Fibroblast of mammary gland (primary cell): ENCODE results near the gene ARL5C.

ENCODE experiments used
- DNase-seq: peaks from one replicate; pipeline ENCODE4 v3.0.0-alpha.2; 2010; ENCODE audit warnings: low read depth
- H3K4me3 ChIP-seq: 2 replicates; pipeline ENCODE4 v1.5.1; 2011; ENCODE audit warnings: low read depth, mild to moderate bottlenecking, low read length, moderate library complexity; ENCODE audit not compliant: control insufficient read depth
- CTCF ChIP-seq: conservative IDR thresholded peaks from 2 replicates; pipeline ENCODE4 v1.5.1; 2011; ENCODE audit warnings: low read depth, low read length, inconsistent platforms; ENCODE audit not compliant: control insufficient read depth, insufficient read depth

ARL5C gene

GRCh38 chr17:39199820-39200069 lies 33.8 kb upstream of the ARL5C start:
- DNase-seq: peak; percentile 96

GRCh38 chr17:39198186-39198566 lies 32.2 kb upstream of the ARL5C start:
- no peak for TF ChIP-seq CTCF
- DNase-seq: no peak
- peak overlapping the region; percentile 73 for H3K4me3 ChIP-seq

More at GRCh38 chr17:39199820-39200069, 33.8 kb upstream of the ARL5C start:
- peak overlapping the region; percentile 99 for H3K4me3 ChIP-seq
- no peak for TF ChIP-seq CTCF

GRCh38 chr17:39197380-39198185 lies 31.6 kb upstream of the ARL5C start, which contains the start of gene CACNB1:
CACNB1 (minus strand) TSS chr17:39197669; CDS start chr17:39197495, 174 bp downstream.
- DNase-seq: peak; percentile 53
- peak within 1 kb of the TSS; percentile 73 for H3K4me3 ChIP-seq
- TF ChIP-seq CTCF: no peak

- peak overlapping the region; percentile 73 for H3K4me3 ChIP-seq
- no peak for TF ChIP-seq CTCF
- DNase-seq: no peak
These were observed 30.9 kb upstream of the ARL5C start for GRCh38 chr17:39196808-39197291.

GRCh38 chr17:39196241-39196807 lies 30.4 kb upstream of the ARL5C start:
- peak overlapping the region; percentile 73 for H3K4me3 ChIP-seq
- no peak for TF ChIP-seq CTCF

GRCh38 chr17:39195568-39196160 lies 29.7 kb upstream of the ARL5C start:
- TF ChIP-seq CTCF: no peak
- peak overlapping the region; percentile 73 for H3K4me3 ChIP-seq
- DNase-seq: peak; percentile 24

More at GRCh38 chr17:39196241-39196807, 30.4 kb upstream of the ARL5C start:
- DNase-seq: no peak
